GM19328 (cell line): ENCODE results near the gene LDLRAD2.
A peak's percentile ranks its signal among the peaks of the same experiment; 100 is the strongest.
"Not testable (repeated sequence)": the region's sequence is repeated elsewhere in the genome, so short reads cannot be mapped to it uniquely, and the experiment has no call there.

Source experiments
- ATAC-seq: cut with Tn5 transposase; IDR thresholded peaks from one replicate; pipeline ENCODE4 v1.9.1; 2021; ENCODE audit warnings: mild to moderate bottlenecking, moderate library complexity; ENCODE audit not compliant: unreplicated experiment

LDLRAD2 gene

GRCh38 chr1:21782868-21783678 lies 29.0 kb upstream of the LDLRAD2 start, which contains the start of gene USP48:
TSS of gene USP48 (minus strand) at chr1:21783149. CDS start at chr1:21782957, 192 bp downstream.
- peak; percentile 67 for ATAC-seq

GRCh38 chr1:21783679-21784603 lies 28.1 kb upstream of the LDLRAD2 start:
- ATAC-seq: no peak

GRCh38 chr1:21785764-21786163 lies 26.3 kb upstream of the LDLRAD2 start:
- ATAC-seq: not testable (repeated sequence)

GRCh38 chr1:21786640-21787039 lies 25.4 kb upstream of the LDLRAD2 start:
- no peak for ATAC-seq

- ATAC-seq: no peak
These were observed 19.0 kb upstream of the LDLRAD2 start for GRCh38 chr1:21793104-21793503.

- ATAC-seq: no peak
These were observed 17.4 kb upstream of the LDLRAD2 start for GRCh38 chr1:21794656-21795055.

GRCh38 chr1:21795075-21795474 lies 17.0 kb upstream of the LDLRAD2 start:
- ATAC-seq: no peak

GRCh38 chr1:21799730-21800129 lies 12.3 kb upstream of the LDLRAD2 start:
- no peak for ATAC-seq

- ATAC-seq: no peak
These were observed 11.0 kb upstream of the LDLRAD2 start for GRCh38 chr1:21801100-21801499.

- no peak for ATAC-seq
These were observed 7.5 kb upstream of the LDLRAD2 start for GRCh38 chr1:21804536-21804935.

- ATAC-seq: no peak
These were observed 1.5 kb downstream of the LDLRAD2 start for GRCh38 chr1:21813542-21813941.

- ATAC-seq: no peak
These were observed 2.3 kb downstream of the LDLRAD2 start for GRCh38 chr1:21814241-21814918.

- no peak for ATAC-seq
These were observed 3.0 kb downstream of the LDLRAD2 start for GRCh38 chr1:21814981-21815582.

GRCh38 chr1:21815724-21816321 lies 3.8 kb downstream of the LDLRAD2 start:
- no peak for ATAC-seq

- no peak for ATAC-seq
These were observed 4.7 kb downstream of the LDLRAD2 start for GRCh38 chr1:21816602-21817302.

GRCh38 chr1:21818656-21819055 lies 6.6 kb downstream of the LDLRAD2 start:
- ATAC-seq: no peak

GRCh38 chr1:21820597-21821232 lies 8.7 kb downstream of the LDLRAD2 start:
- no peak for ATAC-seq

GRCh38 chr1:21821385-21822019 lies 9.4 kb downstream of the LDLRAD2 start:
- no peak for ATAC-seq

GRCh38 chr1:21822349-21822748 lies 10.3 kb downstream of the LDLRAD2 start:
- no peak for ATAC-seq
